ENCODE data around the gene CDH4.

The CDH4 gene

DNA sequence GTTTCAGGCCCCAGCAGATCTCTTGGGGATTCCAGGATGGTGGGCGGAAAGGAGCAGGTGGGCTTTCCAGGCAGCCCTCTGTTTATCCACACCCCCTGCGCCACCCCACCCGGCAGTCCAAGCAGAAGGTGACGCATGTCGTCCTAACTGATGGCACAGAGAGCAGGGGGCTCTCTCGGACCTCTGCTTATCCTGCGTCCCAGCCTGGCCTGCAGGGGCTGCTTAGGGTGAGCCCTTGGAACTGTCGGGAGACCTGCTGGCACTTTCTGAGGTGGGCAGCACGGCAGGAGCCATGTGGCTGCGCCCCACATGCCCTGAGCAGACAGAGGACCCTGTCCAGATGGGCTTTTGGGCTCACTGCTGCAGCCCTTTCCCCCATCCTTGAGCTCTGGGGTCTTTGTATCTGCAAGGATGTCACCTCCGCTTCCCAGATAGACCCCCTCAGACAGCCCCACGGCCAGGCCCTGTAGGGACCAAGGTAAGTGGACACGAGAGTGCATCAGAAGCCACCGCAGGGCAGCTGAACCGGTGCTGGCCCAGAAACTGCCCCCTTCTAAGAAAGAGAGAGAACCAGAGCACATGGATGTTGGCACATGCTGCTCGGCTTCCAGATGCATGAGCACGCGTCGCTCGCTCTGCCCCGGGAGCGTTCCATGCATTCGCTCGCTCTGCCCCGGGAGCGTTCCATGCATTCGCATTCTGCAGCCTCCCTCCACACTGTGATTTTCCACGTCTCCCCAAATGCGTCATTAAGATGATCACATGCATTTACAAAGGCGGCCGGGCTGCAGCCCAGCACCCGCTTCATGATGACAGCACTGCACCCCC is 566.9 kb downstream of the CDH4 start:
- H3K4me3 ChIP-seq (replicated peaks; ENCODE audit: low read depth, low read length), result no peak overlapping the region
- TF ChIP-seq, protein P1, sequence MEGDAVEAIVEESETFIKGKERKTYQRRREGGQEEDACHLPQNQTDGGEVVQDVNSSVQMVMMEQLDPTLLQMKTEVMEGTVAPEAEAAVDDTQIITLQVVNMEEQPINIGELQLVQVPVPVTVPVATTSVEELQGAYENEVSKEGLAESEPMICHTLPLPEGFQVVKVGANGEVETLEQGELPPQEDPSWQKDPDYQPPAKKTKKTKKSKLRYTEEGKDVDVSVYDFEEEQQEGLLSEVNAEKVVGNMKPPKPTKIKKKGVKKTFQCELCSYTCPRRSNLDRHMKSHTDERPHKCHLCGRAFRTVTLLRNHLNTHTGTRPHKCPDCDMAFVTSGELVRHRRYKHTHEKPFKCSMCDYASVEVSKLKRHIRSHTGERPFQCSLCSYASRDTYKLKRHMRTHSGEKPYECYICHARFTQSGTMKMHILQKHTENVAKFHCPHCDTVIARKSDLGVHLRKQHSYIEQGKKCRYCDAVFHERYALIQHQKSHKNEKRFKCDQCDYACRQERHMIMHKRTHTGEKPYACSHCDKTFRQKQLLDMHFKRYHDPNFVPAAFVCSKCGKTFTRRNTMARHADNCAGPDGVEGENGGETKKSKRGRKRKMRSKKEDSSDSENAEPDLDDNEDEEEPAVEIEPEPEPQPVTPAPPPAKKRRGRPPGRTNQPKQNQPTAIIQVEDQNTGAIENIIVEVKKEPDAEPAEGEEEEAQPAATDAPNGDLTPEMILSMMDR (IDR thresholded peaks at IDR 0.05; ENCODE audit: low read length, missing control alignments), result no peak
- no peak for DNase-seq (ENCODE audit: low read depth)

DNA sequence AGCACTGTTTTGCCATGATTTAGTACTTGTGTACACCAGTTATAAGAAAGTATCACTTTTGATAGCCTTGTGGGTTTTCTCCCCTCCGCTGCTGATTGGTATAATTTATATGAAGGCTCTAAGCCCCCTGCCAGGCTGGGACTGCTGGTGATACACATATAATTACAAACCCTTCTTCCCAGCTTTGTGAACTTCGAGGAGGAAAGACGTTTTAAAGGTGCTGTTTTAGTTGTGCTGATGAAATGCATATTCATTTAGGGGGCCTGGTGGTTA is 567.4 kb downstream of the CDH4 start:
- TF ChIP-seq, protein P1 (IDR thresholded peaks at IDR 0.05; ENCODE audit: low read length, missing control alignments), result no peak
- no peak for DNase-seq (ENCODE audit: low read depth)
- no peak overlapping the region for H3K4me3 ChIP-seq (replicated peaks; ENCODE audit: low read depth, low read length)

DNA sequence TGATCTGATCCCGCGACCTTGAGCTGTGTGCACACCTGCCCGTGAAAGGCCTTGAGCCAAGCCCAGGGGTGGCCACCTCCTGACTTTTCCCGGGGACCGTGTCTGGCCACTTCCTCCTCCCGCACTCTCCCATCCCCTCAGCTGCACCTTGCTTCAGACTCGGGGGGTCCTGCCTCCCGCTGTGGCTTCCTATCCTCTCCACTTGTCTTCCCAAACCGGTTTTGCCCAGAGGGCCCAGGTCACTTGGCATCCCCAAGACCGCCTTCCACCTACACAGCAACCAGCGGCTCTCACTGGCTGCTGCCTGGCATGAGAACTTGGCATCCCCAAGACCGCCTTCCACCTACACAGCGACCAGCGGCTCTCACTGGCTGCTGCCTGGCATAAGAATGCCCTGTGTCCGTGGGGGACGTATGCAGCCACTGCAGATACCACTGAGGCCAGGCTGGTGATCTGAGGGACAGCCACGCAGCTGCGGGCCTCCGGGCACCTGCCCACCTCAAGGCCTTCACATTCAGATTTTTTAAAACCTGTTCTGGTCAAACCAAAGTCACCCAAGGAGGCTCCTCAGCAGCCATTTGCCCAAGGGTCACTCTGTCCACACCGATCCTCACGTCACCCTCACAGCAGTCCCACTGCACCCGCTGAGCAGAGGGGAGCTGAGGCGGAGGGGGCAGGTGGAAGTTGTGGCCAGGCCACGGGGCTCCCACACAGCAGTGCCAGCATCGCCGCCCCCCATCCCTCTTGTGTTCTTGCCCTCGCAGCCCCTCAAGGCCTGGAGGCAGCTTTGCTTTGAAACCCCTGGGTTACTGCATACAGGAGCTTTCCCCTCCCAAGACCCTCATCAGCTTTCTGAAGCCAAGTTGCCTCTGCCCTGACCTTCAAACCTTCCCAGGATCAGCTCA is 568.1 kb downstream of the CDH4 start:
- H3K4me3 ChIP-seq (replicated peaks; ENCODE audit: low read depth, low read length), result no peak overlapping the region
- TF ChIP-seq, protein P1 (IDR thresholded peaks at IDR 0.05; ENCODE audit: low read length, missing control alignments), result no peak
- DNase-seq (ENCODE audit: low read depth), result no peak

DNA sequence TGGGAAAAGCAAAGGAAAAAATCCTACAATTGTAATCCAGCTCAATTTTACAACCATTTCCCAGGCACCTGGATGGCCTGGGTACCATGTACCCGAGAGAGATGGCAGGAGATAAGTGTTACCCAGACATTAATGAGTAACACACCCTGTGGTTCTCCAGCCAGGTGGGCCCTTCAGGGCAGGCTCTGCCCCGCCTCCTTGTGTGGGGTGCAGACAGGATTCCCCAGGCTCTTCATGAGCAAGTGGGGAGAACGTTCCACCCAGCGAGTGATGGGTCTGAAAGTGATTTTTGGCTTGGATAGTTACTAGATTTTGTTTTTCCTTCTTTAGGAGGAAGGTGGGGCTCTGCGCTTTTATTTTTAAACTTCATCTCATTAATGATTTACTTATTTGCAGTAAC is 569.7 kb downstream of the CDH4 start:
- H3K4me3 ChIP-seq (replicated peaks; ENCODE audit: low read depth, low read length), result no peak overlapping the region
- DNase-seq (ENCODE audit: low read depth), result no peak
- TF ChIP-seq, protein P1 (IDR thresholded peaks at IDR 0.05; ENCODE audit: low read length, missing control alignments), result no peak

DNA sequence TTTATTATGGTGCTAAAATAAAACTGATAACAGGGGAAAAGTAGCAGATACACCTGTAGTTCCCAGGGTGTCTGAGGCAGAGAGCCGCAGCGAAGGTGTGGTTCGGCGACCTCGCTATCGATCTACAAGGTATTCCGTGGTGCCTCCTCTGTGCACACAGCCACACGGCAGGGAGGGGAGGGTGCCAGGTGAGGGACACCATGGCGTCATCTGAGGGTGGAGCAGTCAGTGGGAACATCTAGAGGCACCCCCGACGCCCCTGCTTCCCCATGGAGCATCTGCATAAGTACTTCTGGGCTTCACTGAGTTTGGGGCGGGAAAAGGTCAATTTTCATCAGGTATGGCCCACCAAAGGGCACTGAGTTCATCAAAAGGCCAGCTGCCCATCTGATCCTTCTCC is 570.3 kb downstream of the CDH4 start:
- no peak for DNase-seq (ENCODE audit: low read depth)
- TF ChIP-seq, protein P1 (IDR thresholded peaks at IDR 0.05; ENCODE audit: low read length, missing control alignments), result no peak
- no peak overlapping the region for H3K4me3 ChIP-seq (replicated peaks; ENCODE audit: low read depth, low read length)

DNA sequence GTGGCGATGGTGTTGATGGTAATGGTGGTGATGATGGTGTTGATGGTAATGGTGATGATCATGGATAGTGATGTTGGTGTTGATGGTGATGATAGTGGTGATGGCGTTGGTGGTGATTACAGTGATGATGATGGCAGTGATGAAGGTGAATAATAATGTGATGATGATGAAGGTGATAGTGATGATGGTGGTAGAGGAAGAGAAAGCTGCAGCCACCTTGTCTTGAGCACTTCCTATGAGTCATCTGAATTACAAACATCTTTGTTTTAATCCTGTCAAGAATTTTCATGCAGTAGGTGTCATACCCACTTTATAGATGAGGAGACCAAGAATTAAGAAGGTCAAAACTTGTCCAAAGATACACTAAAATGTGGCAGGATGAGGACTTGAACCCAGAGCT is 571.2 kb downstream of the CDH4 start:
- TF ChIP-seq, protein P1 (IDR thresholded peaks at IDR 0.05; ENCODE audit: low read length, missing control alignments), result no peak
- DNase-seq (ENCODE audit: low read depth), result no peak

More for the DNA sequence above, 571.2 kb downstream of the CDH4 start:
- H3K4me3 ChIP-seq (replicated peaks; ENCODE audit: low read depth, low read length), result no peak overlapping the region
